CD14-positive monocyte (primary cell): ENCODE measurements around the gene SLC6A11. TPM values are rescaled to one million over a fixed set of nuclear protein-coding genes. Genes with fewer than 3 reads are reported as not detected.

ENCODE experiments used
- DNase-seq, 3 donors: peaks; one replicate each; pipeline ENCODE4 v3.0.0-alpha.2; 2011 to 2022
- H2AFZ ChIP-seq: 2 replicates; pipeline ENCODE4 v1.6.0; 2012; ENCODE audit warnings: mild to moderate bottlenecking, low read depth, low read length, inconsistent platforms; ENCODE audit not compliant: insufficient read depth, poor library complexity, severe bottlenecking
- H3K27ac ChIP-seq, 2 donors: 1 replicate in 1 of 2; 2 replicates in 1 of 2; pipeline ENCODE4 v1.5.1; 2012 to 2013; ENCODE audit warnings: low read length in 2 of 2, control low read depth in 1 of 2, inconsistent platforms in 1 of 2, low read depth in 1 of 2, mild to moderate bottlenecking in 1 of 2
- H3K27me3 ChIP-seq, 2 donors: one replicate each; pipeline versions ENCODE4 v1.6.0 to v1.6.1; 2011 to 2013; ENCODE audit warnings: low read length in 2 of 2; ENCODE audit not compliant: control insufficient read depth in 2 of 2, insufficient read depth in 2 of 2
- H3K36me3 ChIP-seq, 2 donors: replicated peaks in 1 of 2; 1 replicate in 1 of 2; 2 replicates in 1 of 2; pipeline versions ENCODE4 v1.5.1 to v1.6.1; 2012 to 2013; ENCODE audit warnings: low read length in 2 of 2, control low read depth in 1 of 2, inconsistent platforms in 1 of 2, mild to moderate bottlenecking in 1 of 2; ENCODE audit not compliant: insufficient read depth in 2 of 2, control insufficient read depth in 1 of 2
- H3K4me1 ChIP-seq, 2 donors: 1 replicate in 1 of 2; 2 replicates in 1 of 2; pipeline versions ENCODE4 v1.5.1 to v1.6.1; 2012 to 2013; ENCODE audit warnings: low read length in 2 of 2, control low read depth in 1 of 2, inconsistent platforms in 1 of 2, mild to moderate bottlenecking in 1 of 2, moderate library complexity in 1 of 2; ENCODE audit not compliant: insufficient read depth in 2 of 2, control insufficient read depth in 1 of 2
- H3K4me2 ChIP-seq: replicated peaks from 2 replicates; pipeline ENCODE3; 2012; ENCODE audit warnings: low read length, moderate library complexity, mild to moderate bottlenecking; ENCODE audit not compliant: poor library complexity, severe bottlenecking; ENCODE audit errors: extremely low read depth
- H3K4me3 ChIP-seq, 3 experiments: fragments of 200-600 bp in 1 of 3; sonication (generic) in 1 of 3; replicated peaks in 1 of 3; 1 replicate in 2 of 3; 2 replicates in 1 of 3; pipeline ENCODE4 v1.5.1; 2011 to 2013; ENCODE audit warnings: low read length in 3 of 3, mild to moderate bottlenecking in 3 of 3, control low read depth in 2 of 3, low read depth in 2 of 3, inconsistent platforms in 1 of 3, moderate library complexity in 1 of 3
- H3K79me2 ChIP-seq: 2 replicates; pipeline ENCODE4 v1.6.0; 2012; ENCODE audit warnings: mild to moderate bottlenecking, control low read depth, inconsistent platforms, low read length, moderate library complexity; ENCODE audit not compliant: insufficient read depth
- H3K9ac ChIP-seq: 2 replicates; pipeline ENCODE4 v1.6.0; 2017; ENCODE audit warnings: low read length, mild to moderate bottlenecking; ENCODE audit not compliant: insufficient read depth, poor library complexity, severe bottlenecking
- H3K9me3 ChIP-seq, 2 donors: replicated peaks in 1 of 2; 1 replicate in 1 of 2; 2 replicates in 1 of 2; pipeline versions ENCODE4 v1.5.1 to v1.6.1; 2012 to 2013; ENCODE audit warnings: low read length in 2 of 2, control low read depth in 1 of 2; ENCODE audit not compliant: control insufficient read depth in 1 of 2, insufficient read depth in 1 of 2
- H4K20me1 ChIP-seq: 2 replicates; pipeline ENCODE4 v1.6.0; 2012; ENCODE audit warnings: mild to moderate bottlenecking, low read length, control low read depth, moderate library complexity; ENCODE audit not compliant: insufficient read depth
- H3K27ac Mint-ChIP-seq, 7 donors: one replicate each; pipeline ENCODE4 v1.8.0; 2020; ENCODE audit warnings: mild to moderate bottlenecking in 7 of 7, mixed read lengths in 7 of 7, moderate library complexity in 6 of 7, inconsistent platforms in 2 of 7
- H3K27me3 Mint-ChIP-seq, 3 donors: one replicate each; pipeline ENCODE4 v1.8.0; 2021 to 2022; ENCODE audit warnings: low read depth in 3 of 3, mild to moderate bottlenecking in 3 of 3, mixed read lengths in 3 of 3, moderate library complexity in 3 of 3, inconsistent platforms in 1 of 3
- H3K36me3 Mint-ChIP-seq, 2 donors: one replicate each; pipeline ENCODE4 v1.8.0; 2020; ENCODE audit warnings: mixed read lengths in 2 of 2, inconsistent platforms in 1 of 2, mild to moderate bottlenecking in 1 of 2
- H3K4me1 Mint-ChIP-seq: one replicate; pipeline ENCODE4 v1.8.0; 2020; ENCODE audit warnings: mild to moderate bottlenecking, mixed read lengths
- H3K4me3 Mint-ChIP-seq, 2 donors: one replicate each; pipeline ENCODE4 v1.8.0; 2020; ENCODE audit warnings: mild to moderate bottlenecking in 2 of 2, mixed read lengths in 2 of 2, moderate library complexity in 1 of 2
- H3K9me3 Mint-ChIP-seq, 7 donors: one replicate each; pipeline ENCODE4 v1.8.0; 2020 to 2022; ENCODE audit warnings: mixed read lengths in 7 of 7, mild to moderate bottlenecking in 6 of 7, moderate library complexity in 6 of 7, inconsistent platforms in 2 of 7
- CTCF ChIP-seq: fragments of 200-600 bp; IDR thresholded peaks from one replicate; pipeline ENCODE4 v1.8.0; 2022; ENCODE audit warnings: antibody characterized with exemption, mild to moderate bottlenecking
- WGBS: methylation state at CpG from one replicate; pipeline ENCODE4 v1.1.5; 2013; ENCODE audit warnings: missing lambda C conversion rate; ENCODE audit not compliant: insufficient coverage; 5-methylcytosine and 5-hydroxymethylcytosine counted together
- intact Hi-C, 2 donors: fragments of 100-400 bp; cut with micrococcal nuclease; formaldehyde crosslinking; loops; one replicate each; pipeline versions ENCODE4 v1.15.0 to v1.15.1; 2023
- polyA plus RNA-seq, 3 donors: library from polyadenylated mRNA; depleted of rRNA in 1 of 3; unstranded in 2 of 3; stranded (reverse) in 1 of 3; fragments of 300-500 nt in 2 of 3; fragments of >200 nt in 1 of 3; fragmentation: Illumina TruSeq in 2 of 3; gene quantifications; 1 replicate in 2 of 3; 2 replicates in 1 of 3; pipeline ENCODE4 v1.2.3, GENCODE V29; 2012 to 2021

SLC6A11 gene
- polyA plus RNA-seq, 3 donors, result not detected

GRCh38 chr3:10808130-10808735 is 7.8 kb upstream of the SLC6A11 start:
- Histone ChIP-seq H3K4me3 (no peak overlapping the region), H3K27ac (no peak overlapping the region), H3K4me1 (no peaks in the 10 kb centered on the region), H4K20me1 (no peaks in the 10 kb centered on the region), H2AFZ (no peak overlapping the region), H3K36me3 (no peaks in the 10 kb centered on the region), H3K9me3 (no peaks in the 10 kb centered on the region), H3K9ac (no peak overlapping the region), H3K4me2 (no peak overlapping the region), H3K27me3 (peaks cover 0 to 2% of the 10 kb centered on the region in 2 donors), H3K79me2 (no peaks in the 10 kb centered on the region)
- Mint-ChIP-seq H3K27me3 (peaks cover 8 to 12% (median 10%) of the 10 kb centered on the region in 3 donors), H3K4me3 (no peak overlapping the region), H3K9me3 (peaks cover 0 to 2% (median 0%) of the 10 kb centered on the region in 7 donors), H3K27ac (no peak overlapping the region), H3K4me1 (no peaks in the 10 kb centered on the region), H3K36me3 (no peaks in the 10 kb centered on the region)
- 43% methylated on average over 1 of the region's 1 CpG for WGBS
- DNase-seq, result no peak
- TF ChIP-seq CTCF, result no peak
- intact Hi-C loops, result no loop called here

- no peak overlapping the region for H3K9ac ChIP-seq
- H3K4me1 ChIP-seq, result no peaks in the 10 kb centered on the region
- H3K27ac ChIP-seq, result no peak overlapping the region
- H3K4me3 ChIP-seq, result no peak overlapping the region
- H3K27ac Mint-ChIP-seq, result no peak overlapping the region
- no peaks in the 10 kb centered on the region for H3K79me2 ChIP-seq
- no peak for DNase-seq
- H4K20me1 ChIP-seq, result no peaks in the 10 kb centered on the region
- no peaks in the 10 kb centered on the region for H3K36me3 ChIP-seq
- H3K9me3 Mint-ChIP-seq, result peaks cover 0 to 2% (median 0%) of the 10 kb centered on the region in 7 donors
- H3K27me3 ChIP-seq, result peaks cover 0 to 2% of the 10 kb centered on the region in 2 donors
- H3K4me1 Mint-ChIP-seq, result no peaks in the 10 kb centered on the region
- H3K4me3 Mint-ChIP-seq, result no peak overlapping the region
- H3K36me3 Mint-ChIP-seq, result no peaks in the 10 kb centered on the region
- 90% methylated on average over 2 of the region's 2 CpGs for WGBS
- intact Hi-C loops, result no loop called here
- H3K9me3 ChIP-seq, result no peaks in the 10 kb centered on the region
- no peak for TF ChIP-seq CTCF
- peaks cover 9 to 11% (median 11%) of the 10 kb centered on the region in 3 donors for H3K27me3 Mint-ChIP-seq
- no peak overlapping the region for H3K4me2 ChIP-seq
- no peak overlapping the region for H2AFZ ChIP-seq
Measured at GRCh38 chr3:10808974-10809373, 7.1 kb upstream of the SLC6A11 start.
